Measurements from ENCODE around the gene BRSK2.

- TF ChIP-seq FOXA1 (IDR thresholded peaks at IDR 0.05), result no peak
- TF ChIP-seq FOXM1 (IDR thresholded peaks at IDR 0.05; ENCODE audit: borderline replicate concordance), result no peak
- TF ChIP-seq ELF4 (IDR thresholded peaks at IDR 0.05), result no peak
- no peak for TF ChIP-seq HDGF (IDR thresholded peaks at IDR 0.05; ENCODE audit: borderline replicate concordance)
- no peak for TF ChIP-seq BHLHE40 (IDR thresholded peaks at IDR 0.05; ENCODE audit: borderline replicate concordance)
- no peak for TF ChIP-seq TARDBP (IDR thresholded peaks at IDR 0.05)
- TF ChIP-seq, protein P1, sequence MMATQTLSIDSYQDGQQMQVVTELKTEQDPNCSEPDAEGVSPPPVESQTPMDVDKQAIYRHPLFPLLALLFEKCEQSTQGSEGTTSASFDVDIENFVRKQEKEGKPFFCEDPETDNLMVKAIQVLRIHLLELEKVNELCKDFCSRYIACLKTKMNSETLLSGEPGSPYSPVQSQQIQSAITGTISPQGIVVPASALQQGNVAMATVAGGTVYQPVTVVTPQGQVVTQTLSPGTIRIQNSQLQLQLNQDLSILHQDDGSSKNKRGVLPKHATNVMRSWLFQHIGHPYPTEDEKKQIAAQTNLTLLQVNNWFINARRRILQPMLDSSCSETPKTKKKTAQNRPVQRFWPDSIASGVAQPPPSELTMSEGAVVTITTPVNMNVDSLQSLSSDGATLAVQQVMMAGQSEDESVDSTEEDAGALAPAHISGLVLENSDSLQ (IDR thresholded peaks at IDR 0.05), result no peak
- no peak for TF ChIP-seq FOXK2 (IDR thresholded peaks at IDR 0.05)
These were observed 14.2 kb downstream of the BRSK2 start for GRCh38 chr11:1403721-1404460.
